A673 (cell line): ENCODE results near the gene VAPA. TPM values are rescaled to one million over a fixed set of nuclear protein-coding genes. Genes with fewer than 3 reads are reported as not detected.
A peak's percentile ranks its signal among the peaks of the same experiment; 100 is the strongest.

Experiments
- BruUV-seq: library from RNA; stranded (reverse); fragments of 400-500 nt; replicated peaks from 2 replicates; lab custom pipeline; 2021; lab: Mats Ljungman, UMichigan
- CTCF ChIA-PET: fragments of 300-600 bp; sonication (Branson Sonifier 250); formaldehyde crosslinking; loops from one replicate; lab custom pipeline; 2022; ENCODE audit warnings: antibody characterized with exemption; lab: Charles Lee
- POLR2A ChIA-PET: fragments of 300-600 bp; sonication (Branson Sonifier 250); formaldehyde crosslinking; loops from one replicate; lab custom pipeline; 2022; ENCODE audit warnings: antibody characterized with exemption; ENCODE audit not compliant: low non-redundant PET; lab: Charles Lee
- DNase-seq: peaks from one replicate; pipeline ENCODE4 v3.0.0-alpha.2; 2015; ENCODE audit warnings: low spot score
- H3K27ac ChIP-seq: fragments of 200-600 bp; sonication (generic); 2 replicates; pipeline ENCODE4 v1.5.1; 2016; ENCODE audit warnings: mixed run types, low read depth, mild to moderate bottlenecking, mixed read lengths, antibody characterized with exemption, low read length; ENCODE audit not compliant: poor library complexity, severe bottlenecking
- H3K27me3 ChIP-seq: fragments of 200-600 bp; sonication (generic); replicated peaks from 2 replicates; pipeline ENCODE4 v1.6.1; 2017; ENCODE audit warnings: mixed run types, low read depth, mild to moderate bottlenecking, mixed read lengths, antibody characterized with exemption, low read length; ENCODE audit not compliant: insufficient read depth, poor library complexity
- H3K36me3 ChIP-seq: fragments of 200-600 bp; sonication (generic); 2 replicates; pipeline ENCODE4 v1.6.1; 2016; ENCODE audit warnings: mixed run types, mild to moderate bottlenecking, mixed read lengths, antibody characterized with exemption, low read length; ENCODE audit not compliant: insufficient read depth, poor library complexity, severe bottlenecking
- H3K4me1 ChIP-seq: fragments of 200-600 bp; sonication (generic); 2 replicates; pipeline ENCODE4 v1.6.1; 2017; ENCODE audit warnings: mixed run types, mild to moderate bottlenecking, mixed read lengths, antibody characterized with exemption, low read length; ENCODE audit not compliant: insufficient read depth, poor library complexity, severe bottlenecking
- H3K4me3 ChIP-seq: fragments of 200-600 bp; sonication (generic); 2 replicates; pipeline ENCODE4 v1.5.1; 2016; ENCODE audit warnings: low read depth, mixed run types, mild to moderate bottlenecking, mixed read lengths, low read length; ENCODE audit not compliant: poor library complexity, severe bottlenecking
- H3K9me3 ChIP-seq: fragments of 200-600 bp; sonication (generic); 2 replicates; pipeline ENCODE4 v1.6.1; 2016; ENCODE audit warnings: mixed run types, low read depth, mild to moderate bottlenecking, mixed read lengths, antibody characterized with exemption, low read length; ENCODE audit not compliant: poor library complexity, severe bottlenecking
- EZH2 ChIP-seq: fragments of 200-600 bp; sonication (generic); IDR thresholded peaks from 2 replicates; pipeline ENCODE4 v1.6.1; 2017; ENCODE audit warnings: borderline replicate concordance, low read depth, mild to moderate bottlenecking, mixed read lengths, antibody characterized with exemption, low read length; ENCODE audit not compliant: poor library complexity, severe bottlenecking
- intact Hi-C: fragments of 100-400 bp; cut with micrococcal nuclease; formaldehyde crosslinking; loops from one replicate; pipeline ENCODE4 v1.10.0; 2022; ENCODE audit not compliant: unreplicated experiment
- total RNA-seq: library from RNA; stranded (reverse); gene quantifications from 2 replicates; pipeline ENCODE4 v1.2.3, GENCODE V29; 2021
- TF ChIP-seq, protein P1 (sequence below): fragments of 300-800, 200-600 bp; sonication (generic); conservative IDR thresholded peaks from 2 replicates; pipeline ENCODE4 v1.5.1; 2017; ENCODE audit warnings: low read depth, mild to moderate bottlenecking, antibody characterized with exemption, low read length, moderate library complexity, mixed read lengths

The VAPA gene
- total RNA-seq, 1 experiment from 2014 or later: 185 TPM

DNA sequence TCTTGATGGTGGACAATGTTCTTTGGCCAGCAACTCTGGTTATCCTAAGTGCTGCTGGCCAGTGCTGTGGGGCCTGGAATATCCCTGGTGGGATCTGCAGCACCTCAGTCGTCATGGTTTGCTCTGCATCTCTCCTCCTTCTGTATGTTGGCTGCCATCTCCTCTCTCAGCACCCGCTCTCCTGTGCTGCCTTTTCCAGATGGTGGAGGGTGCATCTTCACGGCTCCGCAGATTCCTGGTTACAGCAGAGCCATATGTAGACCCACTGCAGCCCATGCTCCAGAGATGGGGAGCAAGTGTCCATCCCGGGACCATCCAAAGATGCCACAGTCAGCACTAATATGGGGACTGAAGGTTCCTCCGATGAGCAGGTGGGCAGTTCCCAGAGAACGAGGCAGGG lies 90.0 kb downstream of the VAPA start:
- no peak for DNase-seq
- Histone ChIP-seq H3K27me3 (no peaks in the 10 kb centered on the region), H3K4me3 (no peak overlapping the region), H3K36me3 (no peaks in the 10 kb centered on the region), H3K9me3 (peaks cover 9% of the 10 kb centered on the region), H3K4me1 (peaks cover 14% of the 10 kb centered on the region), H3K27ac (no peak overlapping the region)
- intact Hi-C loops: no loop called here
- ChIA-PET CTCF (no interaction called here), POLR2A (no interaction called here)
- TF ChIP-seq EZH2: no peak
- TF ChIP-seq, protein P1, sequence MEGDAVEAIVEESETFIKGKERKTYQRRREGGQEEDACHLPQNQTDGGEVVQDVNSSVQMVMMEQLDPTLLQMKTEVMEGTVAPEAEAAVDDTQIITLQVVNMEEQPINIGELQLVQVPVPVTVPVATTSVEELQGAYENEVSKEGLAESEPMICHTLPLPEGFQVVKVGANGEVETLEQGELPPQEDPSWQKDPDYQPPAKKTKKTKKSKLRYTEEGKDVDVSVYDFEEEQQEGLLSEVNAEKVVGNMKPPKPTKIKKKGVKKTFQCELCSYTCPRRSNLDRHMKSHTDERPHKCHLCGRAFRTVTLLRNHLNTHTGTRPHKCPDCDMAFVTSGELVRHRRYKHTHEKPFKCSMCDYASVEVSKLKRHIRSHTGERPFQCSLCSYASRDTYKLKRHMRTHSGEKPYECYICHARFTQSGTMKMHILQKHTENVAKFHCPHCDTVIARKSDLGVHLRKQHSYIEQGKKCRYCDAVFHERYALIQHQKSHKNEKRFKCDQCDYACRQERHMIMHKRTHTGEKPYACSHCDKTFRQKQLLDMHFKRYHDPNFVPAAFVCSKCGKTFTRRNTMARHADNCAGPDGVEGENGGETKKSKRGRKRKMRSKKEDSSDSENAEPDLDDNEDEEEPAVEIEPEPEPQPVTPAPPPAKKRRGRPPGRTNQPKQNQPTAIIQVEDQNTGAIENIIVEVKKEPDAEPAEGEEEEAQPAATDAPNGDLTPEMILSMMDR: no peak
- BruUV-seq: no TSS peak

DNA sequence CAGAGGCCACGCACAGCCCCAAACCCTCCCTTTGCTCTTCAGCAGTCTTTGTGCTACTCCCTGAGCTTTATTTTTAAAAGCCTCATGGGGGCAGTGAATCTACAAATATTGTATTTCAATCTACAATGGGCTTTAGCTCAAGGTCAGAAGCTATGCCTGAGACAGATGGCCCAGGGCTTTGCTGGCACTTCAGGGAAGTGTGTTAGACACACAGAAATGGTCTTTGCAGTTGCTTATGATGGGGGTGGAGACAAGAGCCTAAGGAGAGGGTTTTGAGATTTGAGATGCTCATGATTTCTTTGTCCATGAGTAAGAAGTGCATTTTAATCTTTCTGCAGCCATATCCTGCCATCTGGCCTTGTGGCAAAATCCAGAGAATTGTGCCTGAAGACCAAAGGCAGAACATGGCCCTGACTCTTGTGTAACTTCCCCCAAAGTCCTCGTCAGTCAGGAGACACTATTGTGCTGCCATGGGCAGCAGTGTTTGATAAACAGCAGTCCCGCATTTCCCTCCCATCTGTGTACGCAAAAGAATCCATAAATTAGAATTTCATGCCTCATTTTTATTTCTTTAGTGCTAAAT lies 92.6 kb downstream of the VAPA start:
- H3K4me3 ChIP-seq: no peak overlapping the region
- ChIA-PET CTCF (interaction anchor here (0.6 to 1.3 kb wide), 2 partner anchors 448 to 512 kb away, joined by 3 to 6 read pairs; no protein-coding TSS in a partner anchor), POLR2A (no interaction called here)
- no peaks in the 10 kb centered on the region for H3K27me3 ChIP-seq
- H3K27ac ChIP-seq: peak overlapping the region; percentile 35
- no TSS peak for BruUV-seq
- TF ChIP-seq EZH2: no peak
- TF ChIP-seq, protein P1: peak; percentile 48; the same call in 1 of the 2 replicates
- no peaks in the 10 kb centered on the region for H3K9me3 ChIP-seq
- intact Hi-C loops: no loop called here
- peak; percentile 64 for DNase-seq
- H3K4me1 ChIP-seq: peaks cover 14% of the 10 kb centered on the region
- H3K36me3 ChIP-seq: no peaks in the 10 kb centered on the region

DNA sequence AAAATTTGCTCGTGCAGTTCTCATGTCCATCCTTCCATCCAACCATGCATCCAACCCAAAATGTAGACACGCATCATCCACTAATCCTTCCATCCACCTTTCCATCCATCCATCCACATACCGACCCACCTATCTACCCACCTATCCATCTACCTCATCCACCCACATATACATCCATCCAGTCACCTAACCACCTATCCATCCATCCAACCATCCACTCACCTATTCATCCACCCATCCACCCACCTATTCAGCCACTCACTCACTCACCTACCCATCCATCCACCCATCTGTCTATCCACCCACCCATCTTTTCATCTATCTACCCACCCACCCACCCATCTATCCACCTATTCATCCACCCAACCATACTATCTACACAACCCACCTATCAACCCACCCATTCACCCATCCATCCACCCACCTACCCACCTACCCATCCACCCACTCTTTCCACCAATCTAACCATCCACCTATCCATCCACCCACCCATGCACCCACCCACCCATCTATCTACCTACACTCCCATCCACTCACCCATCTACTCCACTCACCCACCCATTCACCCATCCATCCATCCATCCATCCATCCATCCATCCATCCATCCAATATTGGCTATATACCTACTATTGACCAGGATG lies 94.3 kb downstream of the VAPA start:
- DNase-seq: no peak
- ChIA-PET POLR2A (no interaction called here), CTCF (no interaction called here)
- intact Hi-C loops: no loop called here
- BruUV-seq: no TSS peak
- peaks cover 14% of the 10 kb centered on the region for H3K4me1 ChIP-seq
- no peaks in the 10 kb centered on the region for H3K9me3 ChIP-seq
- H3K27ac ChIP-seq: no peak overlapping the region
- no peaks in the 10 kb centered on the region for H3K36me3 ChIP-seq
- no peaks in the 10 kb centered on the region for H3K27me3 ChIP-seq
- TF ChIP-seq, protein P1: no peak
- TF ChIP-seq EZH2: no peak
- H3K4me3 ChIP-seq: no peak overlapping the region

Other genes starting within 250 kb of the VAPA start
- 6.1 and 8.1 TPM in 2 replicates for gene RAB31, start 205.7 kb upstream of the VAPA start, total RNA-seq
- 0.13 and 0.42 TPM in 2 replicates for gene TXNDC2, start 28.0 kb upstream of the VAPA start, total RNA-seq